Ectodermal cell (in vitro differentiated cells): ENCODE data around the gene BSPRY.
A peak's percentile ranks its signal among the peaks of the same experiment; 100 is the strongest.

ENCODE experiments used
- H3K27ac ChIP-seq: 2 replicates; pipeline ENCODE4 v1.7.0; 2013; ENCODE audit warnings: mild to moderate bottlenecking, low read depth, low read length; ENCODE audit not compliant: insufficient read depth, poor library complexity, severe bottlenecking
- H3K27me3 ChIP-seq: 2 replicates; pipeline ENCODE4 v1.7.0; 2013; ENCODE audit warnings: mild to moderate bottlenecking, low read length; ENCODE audit not compliant: insufficient read depth, control insufficient read depth, poor library complexity, severe bottlenecking
- H3K36me3 ChIP-seq: one replicate; pipeline ENCODE4 v1.7.0; 2013; ENCODE audit warnings: low read length; ENCODE audit not compliant: control insufficient read depth, insufficient read depth
- H3K4me1 ChIP-seq: one replicate; pipeline ENCODE4 v1.7.0; 2013; ENCODE audit warnings: low read length; ENCODE audit not compliant: control insufficient read depth, insufficient read depth
- H3K4me3 ChIP-seq: 2 replicates; pipeline ENCODE4 v1.7.0; 2013; ENCODE audit warnings: low read depth, low read length, control low read depth; ENCODE audit not compliant: insufficient read depth
- H3K9me3 ChIP-seq: 2 replicates; pipeline ENCODE4 v1.7.0; 2013; ENCODE audit warnings: mild to moderate bottlenecking, low read length, moderate library complexity; ENCODE audit not compliant: control insufficient read depth
- WGBS, 2 experiments: methylation state at CpG; one replicate each; pipeline ENCODE4 v1.1.7; 2013; ENCODE audit warnings: missing lambda C conversion rate in 2 of 2; 5-methylcytosine and 5-hydroxymethylcytosine counted together

The BSPRY gene

GRCh38 chr9:113340011-113340699, 9.2 kb upstream of the BSPRY start, which contains the start of gene WDR31:
WDR31 (minus strand) TSS chr9:113340275; CDS start chr9:113332022, 8,253 bp downstream.
- Histone ChIP-seq H3K4me1 (no peaks in the 10 kb centered on the region), H3K4me3 (peak within 1 kb of the TSS; percentile 60), H3K36me3 (no peaks in the 10 kb centered on the region), H3K27ac (peak within 1 kb of the TSS; percentile 47), H3K9me3 (no peaks in the 10 kb centered on the region), H3K27me3 (peaks cover 10% of the 10 kb centered on the region)
- 1% methylated on average over 46 of the region's 46 CpGs for WGBS, 2 experiments

DNA sequence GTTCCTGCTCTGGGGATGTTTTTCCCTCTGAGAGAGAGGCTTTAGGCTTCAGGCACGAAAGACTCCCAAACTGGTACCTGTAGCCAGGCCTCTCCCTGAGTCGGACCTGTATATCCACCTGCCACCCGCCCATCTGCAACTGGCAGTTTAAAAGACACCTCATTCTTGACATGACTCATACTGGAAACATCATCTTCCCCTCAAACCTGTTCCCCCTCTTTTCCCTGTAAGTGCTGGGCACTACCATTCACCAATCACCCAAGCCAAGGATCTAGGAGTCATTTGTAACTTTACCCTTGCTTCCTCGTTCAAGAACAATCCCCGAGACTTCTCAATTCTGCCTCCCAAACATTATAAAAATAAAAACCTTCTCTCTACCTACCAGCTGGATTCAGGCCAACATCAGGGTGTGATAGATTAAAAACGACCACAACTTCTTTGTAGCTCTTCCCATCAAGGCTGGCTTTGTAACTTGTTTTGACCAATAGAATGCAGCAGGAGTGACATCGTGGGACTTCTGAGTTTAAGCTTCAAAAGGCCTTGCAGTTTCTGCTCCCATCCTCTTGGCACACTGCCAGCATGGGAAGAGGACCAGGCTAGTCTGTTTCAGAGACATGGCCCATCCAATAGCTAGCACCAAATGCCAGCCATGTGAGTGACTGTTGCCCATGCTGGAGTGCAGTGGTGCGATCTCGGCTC, 7.5 kb upstream of the BSPRY start:
- no peaks in the 10 kb centered on the region for H3K36me3 ChIP-seq
- H3K27me3 ChIP-seq, result peaks cover 12% of the 10 kb centered on the region
- H3K9me3 ChIP-seq, result no peaks in the 10 kb centered on the region
- H3K4me1 ChIP-seq, result no peaks in the 10 kb centered on the region
- H3K27ac ChIP-seq, result no peak overlapping the region
- no peak overlapping the region for H3K4me3 ChIP-seq
- WGBS, 2 experiments, result 79 to 83% methylated on average over 9 of the region's 9 CpGs

- Histone ChIP-seq H3K9me3 (no peaks in the 10 kb centered on the region), H3K36me3 (no peaks in the 10 kb centered on the region), H3K4me3 (no peak overlapping the region), H3K27ac (no peak overlapping the region), H3K4me1 (no peaks in the 10 kb centered on the region), H3K27me3 (peaks cover 29% of the 10 kb centered on the region)
- WGBS, 2 experiments, result 78 to 100% methylated on average over 1 of the region's 1 CpG
These were observed 5.6 kb upstream of the BSPRY start for GRCh38 chr9:113343732-113344231.

GRCh38 chr9:113345190-113345589, 4.2 kb upstream of the BSPRY start:
- Histone ChIP-seq H3K27me3 (peaks cover 44% of the 10 kb centered on the region), H3K4me3 (no peak overlapping the region), H3K27ac (no peak overlapping the region), H3K36me3 (no peaks in the 10 kb centered on the region), H3K4me1 (no peaks in the 10 kb centered on the region), H3K9me3 (no peaks in the 10 kb centered on the region)
- 60% methylated on average over 1 of the region's 2 CpGs; no CpG with 5 or more reads in 1 of the 2 experiments for WGBS, 2 experiments

GRCh38 chr9:113345671-113346070, 3.7 kb upstream of the BSPRY start:
- no peak overlapping the region for H3K4me3 ChIP-seq
- H3K27ac ChIP-seq, result no peak overlapping the region
- peaks cover 47% of the 10 kb centered on the region for H3K27me3 ChIP-seq
- 40% methylated on average over 1 of the region's 1 CpG; no CpG with 5 or more reads in 1 of the 2 experiments for WGBS, 2 experiments
- no peaks in the 10 kb centered on the region for H3K9me3 ChIP-seq
- H3K36me3 ChIP-seq, result no peaks in the 10 kb centered on the region
- H3K4me1 ChIP-seq, result no peaks in the 10 kb centered on the region

DNA sequence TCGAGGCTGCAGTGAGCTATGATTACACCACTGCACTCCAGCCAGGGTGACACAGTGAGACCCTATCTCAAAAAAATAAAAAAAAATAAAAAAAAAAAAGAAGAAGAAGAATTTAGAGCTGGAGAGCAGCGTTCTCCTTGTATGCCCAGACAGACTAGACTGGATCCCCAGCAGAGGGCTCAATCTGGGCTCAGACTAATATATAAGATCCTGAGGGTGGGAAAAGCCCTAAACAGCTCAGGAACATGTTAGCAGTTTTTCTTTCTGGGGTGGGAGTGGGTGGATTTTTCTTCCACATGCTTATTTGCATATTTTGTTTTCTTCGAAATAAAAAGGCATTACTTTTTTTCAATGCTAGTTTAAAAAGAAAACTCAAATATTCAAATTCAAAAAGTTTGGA, 904 bp upstream of the BSPRY start:
- H3K27me3 ChIP-seq, result peaks cover 62% of the 10 kb centered on the region
- H3K4me1 ChIP-seq, result no peaks in the 10 kb centered on the region
- no peak overlapping the region for H3K27ac ChIP-seq
- no peak overlapping the region for H3K4me3 ChIP-seq
- H3K36me3 ChIP-seq, result no peaks in the 10 kb centered on the region
- H3K9me3 ChIP-seq, result no peaks in the 10 kb centered on the region
- WGBS, 2 experiments, result 86 to 88% methylated on average over 2 of the region's 3 CpGs

- H3K27me3 ChIP-seq, result peaks cover 65% of the 10 kb centered on the region
- H3K36me3 ChIP-seq, result no peaks in the 10 kb centered on the region
- no peaks in the 10 kb centered on the region for H3K4me1 ChIP-seq
- H3K4me3 ChIP-seq, result peak overlapping the region; percentile 32
- 22 to 24% methylated on average over 13 of the region's 13 CpGs for WGBS, 2 experiments
- no peak overlapping the region for H3K27ac ChIP-seq
- no peaks in the 10 kb centered on the region for H3K9me3 ChIP-seq
These were observed 286 bp upstream of the BSPRY start for GRCh38 chr9:113349066-113349444.

DNA sequence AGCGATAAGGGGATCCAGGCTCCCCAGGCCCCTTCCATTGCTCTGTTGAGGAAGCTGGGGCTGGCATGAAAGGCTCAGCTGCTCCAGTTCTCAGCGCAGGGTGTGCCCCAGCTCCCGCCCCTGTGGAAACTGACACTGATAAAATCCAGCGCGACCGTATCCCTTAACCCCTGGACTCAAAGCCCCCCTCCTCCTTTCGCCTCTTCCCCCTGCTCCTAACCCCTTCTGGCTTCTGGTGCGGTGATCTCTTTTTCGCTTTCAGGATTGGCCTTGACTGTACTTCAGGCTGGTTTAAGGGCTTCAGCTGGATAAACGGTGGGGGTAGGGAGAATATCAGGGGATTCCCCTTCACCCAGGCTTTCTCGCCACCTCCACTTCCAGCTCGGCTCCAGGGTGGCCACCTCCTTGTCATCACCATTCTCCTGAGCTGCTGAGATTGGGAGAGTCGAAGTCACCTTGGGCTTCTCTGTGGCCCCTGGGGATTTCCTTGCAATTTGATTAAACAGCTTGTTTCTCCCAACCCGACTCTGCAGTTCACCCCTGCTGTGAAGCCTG, 843 bp downstream of the BSPRY start:
- Histone ChIP-seq H3K4me1 (no peaks in the 10 kb centered on the region), H3K36me3 (no peaks in the 10 kb centered on the region), H3K27me3 (peaks cover 64% of the 10 kb centered on the region), H3K9me3 (no peaks in the 10 kb centered on the region), H3K27ac (no peak overlapping the region), H3K4me3 (peak overlapping the region; percentile 32)
- 35 to 39% methylated on average over 14 of the region's 14 CpGs for WGBS, 2 experiments

- H3K27me3 ChIP-seq, result peaks cover 63% of the 10 kb centered on the region
- no peaks in the 10 kb centered on the region for H3K9me3 ChIP-seq
- no peaks in the 10 kb centered on the region for H3K4me1 ChIP-seq
- WGBS, 2 experiments, result 68 to 71% methylated on average over 6 of the region's 6 CpGs
- no peak overlapping the region for H3K27ac ChIP-seq
- H3K36me3 ChIP-seq, result no peaks in the 10 kb centered on the region
- no peak overlapping the region for H3K4me3 ChIP-seq
These were observed 1.6 kb downstream of the BSPRY start for GRCh38 chr9:113350937-113351336.

DNA sequence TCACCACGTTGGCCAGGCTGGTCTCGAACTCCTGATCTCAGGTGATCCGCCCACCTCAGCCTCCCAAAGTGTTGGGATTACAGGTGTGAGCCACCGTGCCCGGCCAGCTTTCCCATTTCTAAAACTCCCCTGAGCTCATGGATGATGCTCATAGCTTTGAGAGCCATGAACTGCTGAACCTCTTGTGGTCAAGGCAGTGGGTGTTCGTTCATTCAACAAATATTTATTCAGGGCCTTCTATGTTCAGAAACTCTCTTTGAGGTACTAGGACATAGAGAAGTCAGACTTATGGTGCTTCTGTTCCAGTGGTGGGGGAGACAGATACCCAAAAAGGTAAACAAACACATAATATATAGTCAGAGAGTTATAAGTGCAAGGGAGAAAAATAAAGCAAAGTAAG, 2.7 kb downstream of the BSPRY start:
- Histone ChIP-seq H3K4me1 (no peaks in the 10 kb centered on the region), H3K9me3 (no peaks in the 10 kb centered on the region), H3K27ac (no peak overlapping the region), H3K36me3 (no peaks in the 10 kb centered on the region), H3K27me3 (peaks cover 63% of the 10 kb centered on the region), H3K4me3 (no peak overlapping the region)
- 70 to 84% methylated on average over 6 of the region's 6 CpGs for WGBS, 2 experiments
